ENCODE results near the gene FOXL2. TPM values are rescaled to one million over a fixed set of nuclear protein-coding genes. Genes with fewer than 3 reads are reported as not detected.
A peak's percentile ranks its signal among the peaks of the same experiment; 100 is the strongest.

FOXL2 gene
- total RNA-seq, 4 donors from 2014 or later, result not detected

DNA sequence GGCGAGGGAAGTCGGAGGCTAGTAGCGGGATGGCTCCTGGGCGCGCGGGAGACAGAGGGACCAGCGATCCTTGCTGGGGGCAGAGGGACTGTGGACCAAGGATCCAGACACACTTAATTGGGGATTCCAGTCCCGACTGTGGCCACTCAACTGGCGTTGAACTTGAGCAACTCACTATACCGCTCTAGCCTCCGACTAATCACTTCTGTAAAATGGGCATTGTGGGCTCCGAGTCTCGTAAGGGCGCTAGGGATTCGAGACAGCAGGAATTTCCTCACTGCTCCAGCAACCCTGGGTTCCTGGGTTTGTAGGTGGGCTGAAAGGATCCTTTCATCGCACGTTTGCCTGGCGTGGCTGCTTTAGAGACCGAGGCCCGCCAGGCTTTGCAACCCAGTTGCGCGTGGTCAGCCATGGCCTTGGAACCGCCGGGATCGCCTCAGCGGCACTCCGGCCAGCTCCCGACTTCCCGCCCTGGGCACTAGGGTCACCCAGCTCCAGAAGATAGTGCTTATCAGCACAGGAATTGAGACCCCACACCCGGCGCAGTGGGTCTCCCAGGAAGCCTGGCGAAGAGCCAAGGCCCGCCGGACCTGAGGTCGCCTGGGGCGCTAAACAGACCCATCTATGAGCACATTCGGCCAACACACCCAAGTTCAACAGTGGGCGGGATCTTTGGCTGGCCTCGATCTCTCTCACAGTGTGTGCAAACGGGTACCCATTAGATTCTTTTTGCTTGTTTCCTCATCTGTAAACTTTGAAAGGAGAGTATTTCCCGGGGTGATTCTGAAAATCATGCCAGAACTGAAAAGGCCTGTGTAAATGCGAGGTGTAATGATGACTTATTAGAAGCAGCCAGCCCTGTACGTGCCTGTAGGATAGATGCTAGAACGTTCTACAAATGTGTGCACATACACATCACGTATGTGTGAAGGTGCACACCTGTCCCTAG is 9.9 kb downstream of the FOXL2 start:
- ATAC-seq (ENCODE audit: low FRiP score) (no peak), DNase-seq (ENCODE audit: low spot score) (no peak)

DNA sequence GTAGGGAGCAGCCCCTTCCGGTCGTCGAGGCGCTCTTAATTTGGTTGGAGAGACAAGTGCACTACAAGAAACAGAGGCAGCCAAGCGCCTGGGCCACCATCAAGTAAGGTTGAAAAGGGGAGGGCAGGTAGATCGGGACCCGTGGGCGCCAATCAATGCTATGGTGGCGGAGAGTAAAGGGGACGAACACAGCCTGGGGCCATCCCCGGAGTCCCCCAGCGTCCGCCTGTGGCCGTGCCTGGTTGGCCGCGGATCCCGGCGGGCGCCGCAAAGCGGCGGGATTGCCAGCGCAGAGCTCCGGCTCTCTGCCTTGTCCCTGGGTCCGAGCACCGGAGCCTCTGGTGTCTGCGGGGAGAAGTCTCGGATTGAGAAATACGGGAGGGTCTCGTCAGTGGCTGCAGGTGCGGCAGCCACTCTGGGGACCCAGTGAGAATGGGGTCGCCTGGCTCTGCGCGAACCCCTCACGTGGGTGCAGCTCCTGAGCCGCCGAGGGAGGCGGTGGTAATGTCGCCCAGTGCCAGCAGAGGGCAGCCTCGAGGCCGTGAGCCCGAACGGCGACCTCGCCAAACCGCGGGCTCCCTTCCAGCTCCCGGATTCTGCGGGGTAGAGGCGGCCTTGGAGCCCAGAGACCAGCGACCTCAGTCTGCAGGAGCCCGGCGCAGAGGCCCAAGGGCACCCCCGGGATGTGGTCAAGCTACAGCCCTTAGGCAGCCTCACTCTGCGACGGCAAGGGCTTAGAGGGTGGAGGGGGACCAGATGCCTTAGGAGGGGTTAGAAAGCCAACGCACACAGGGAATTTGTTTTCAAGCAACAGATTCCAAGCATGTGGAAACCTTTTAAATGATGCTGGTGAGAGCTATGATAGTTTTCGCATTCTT is 10.8 kb downstream of the FOXL2 start:
- DNase-seq (ENCODE audit: low spot score), result peak; percentile 51
- peak; percentile 67 for ATAC-seq (ENCODE audit: low FRiP score)

More for the DNA sequence above, 9.9 kb downstream of the FOXL2 start:
- TF ChIP-seq, protein P1, sequence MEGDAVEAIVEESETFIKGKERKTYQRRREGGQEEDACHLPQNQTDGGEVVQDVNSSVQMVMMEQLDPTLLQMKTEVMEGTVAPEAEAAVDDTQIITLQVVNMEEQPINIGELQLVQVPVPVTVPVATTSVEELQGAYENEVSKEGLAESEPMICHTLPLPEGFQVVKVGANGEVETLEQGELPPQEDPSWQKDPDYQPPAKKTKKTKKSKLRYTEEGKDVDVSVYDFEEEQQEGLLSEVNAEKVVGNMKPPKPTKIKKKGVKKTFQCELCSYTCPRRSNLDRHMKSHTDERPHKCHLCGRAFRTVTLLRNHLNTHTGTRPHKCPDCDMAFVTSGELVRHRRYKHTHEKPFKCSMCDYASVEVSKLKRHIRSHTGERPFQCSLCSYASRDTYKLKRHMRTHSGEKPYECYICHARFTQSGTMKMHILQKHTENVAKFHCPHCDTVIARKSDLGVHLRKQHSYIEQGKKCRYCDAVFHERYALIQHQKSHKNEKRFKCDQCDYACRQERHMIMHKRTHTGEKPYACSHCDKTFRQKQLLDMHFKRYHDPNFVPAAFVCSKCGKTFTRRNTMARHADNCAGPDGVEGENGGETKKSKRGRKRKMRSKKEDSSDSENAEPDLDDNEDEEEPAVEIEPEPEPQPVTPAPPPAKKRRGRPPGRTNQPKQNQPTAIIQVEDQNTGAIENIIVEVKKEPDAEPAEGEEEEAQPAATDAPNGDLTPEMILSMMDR (IDR thresholded peaks at IDR 0.05), result no peak

DNA sequence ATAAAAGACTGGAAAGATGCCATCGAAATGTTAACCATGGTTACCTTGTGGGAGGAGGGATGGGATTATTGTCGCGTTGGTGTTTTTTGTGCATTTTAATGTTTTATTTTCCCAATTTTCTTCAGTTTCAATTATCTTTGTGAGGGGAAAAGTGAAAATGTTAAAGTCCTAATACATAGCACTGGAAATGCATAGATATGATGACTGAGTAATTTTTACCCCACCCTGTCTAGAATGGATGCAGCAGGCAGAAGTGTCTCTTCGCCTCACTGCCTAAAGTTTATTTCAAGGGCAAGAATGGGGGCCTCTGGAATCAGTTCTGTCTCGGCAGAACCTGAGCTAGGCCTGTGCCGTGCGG is 11.5 kb downstream of the FOXL2 start:
- TF ChIP-seq, protein P1 (IDR thresholded peaks at IDR 0.05), result no peak
- no peak for DNase-seq (ENCODE audit: low spot score)
- ATAC-seq (ENCODE audit: low FRiP score), result no peak

More for the DNA sequence above, 10.8 kb downstream of the FOXL2 start:
- TF ChIP-seq, protein P1 (IDR thresholded peaks at IDR 0.05), result peak in 1 of 3 donors; percentile 56

DNA sequence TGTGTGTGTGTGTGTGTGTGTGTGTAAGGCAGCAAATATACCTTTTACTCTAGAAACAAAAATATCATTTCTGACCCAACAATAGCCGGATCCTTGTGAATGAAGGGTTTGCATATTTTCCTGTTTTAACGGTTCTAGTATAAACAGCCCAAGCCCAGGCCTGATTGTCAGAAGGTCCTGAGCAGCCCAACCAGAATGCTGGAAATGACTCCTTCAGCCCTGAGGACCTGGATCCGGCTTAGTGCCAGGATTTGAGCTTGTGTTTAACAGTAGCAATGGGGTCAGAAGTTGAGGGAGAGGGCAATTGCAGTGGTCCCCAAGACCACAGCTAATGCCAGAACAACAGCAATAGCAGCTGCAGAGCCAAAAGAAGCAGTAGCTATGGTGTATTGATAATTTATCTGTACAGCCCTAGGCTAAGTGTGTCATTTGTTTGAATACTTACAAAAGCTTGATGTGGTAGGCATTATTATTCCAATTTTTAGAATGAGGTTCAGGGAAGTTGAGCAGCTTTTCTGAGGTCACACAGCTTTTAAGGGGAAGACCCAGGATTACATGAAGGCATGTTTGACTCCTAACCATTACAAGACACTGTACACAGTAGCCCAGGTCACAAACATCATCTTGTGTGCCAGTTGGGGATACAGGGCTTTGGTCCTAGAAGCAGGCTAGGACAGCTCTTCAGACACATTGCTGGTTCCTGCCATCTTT is 12.8 kb downstream of the FOXL2 start:
- ATAC-seq (ENCODE audit: low FRiP score), result no peak
- TF ChIP-seq, protein P1 (IDR thresholded peaks at IDR 0.05), result no peak
- no peak for DNase-seq (ENCODE audit: low spot score)

DNA sequence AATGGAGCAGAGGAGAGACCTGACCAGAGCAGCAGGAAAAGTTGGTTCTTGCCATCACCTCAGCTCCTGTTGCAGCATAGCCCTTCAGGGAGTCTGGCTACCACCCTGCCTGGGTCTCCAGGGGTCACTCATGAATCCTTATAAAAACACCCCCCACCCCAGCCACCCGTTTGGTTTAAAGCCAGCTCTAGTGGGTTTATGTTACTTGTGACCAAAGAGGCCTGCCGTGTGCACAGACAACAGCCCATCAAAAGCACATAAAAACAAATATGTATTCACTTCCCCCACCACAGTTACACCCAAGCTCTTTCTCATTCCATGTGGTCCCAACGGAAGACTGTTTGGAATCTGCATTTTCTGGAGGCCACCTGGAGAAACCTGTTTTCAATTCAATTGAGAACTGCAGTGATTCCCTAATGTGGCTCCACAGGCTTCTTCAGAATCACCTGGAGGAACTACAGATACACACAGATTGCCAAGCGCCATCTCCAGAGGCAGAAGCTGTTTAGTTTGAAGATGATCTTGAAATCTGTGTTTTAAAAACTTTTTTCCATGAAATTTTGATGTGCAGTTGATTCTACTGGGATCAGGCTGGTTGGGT is 13.8 kb downstream of the FOXL2 start:
- DNase-seq (ENCODE audit: low spot score), result no peak
- TF ChIP-seq, protein P1 (IDR thresholded peaks at IDR 0.05), result no peak
- no peak for ATAC-seq (ENCODE audit: low FRiP score)

DNA sequence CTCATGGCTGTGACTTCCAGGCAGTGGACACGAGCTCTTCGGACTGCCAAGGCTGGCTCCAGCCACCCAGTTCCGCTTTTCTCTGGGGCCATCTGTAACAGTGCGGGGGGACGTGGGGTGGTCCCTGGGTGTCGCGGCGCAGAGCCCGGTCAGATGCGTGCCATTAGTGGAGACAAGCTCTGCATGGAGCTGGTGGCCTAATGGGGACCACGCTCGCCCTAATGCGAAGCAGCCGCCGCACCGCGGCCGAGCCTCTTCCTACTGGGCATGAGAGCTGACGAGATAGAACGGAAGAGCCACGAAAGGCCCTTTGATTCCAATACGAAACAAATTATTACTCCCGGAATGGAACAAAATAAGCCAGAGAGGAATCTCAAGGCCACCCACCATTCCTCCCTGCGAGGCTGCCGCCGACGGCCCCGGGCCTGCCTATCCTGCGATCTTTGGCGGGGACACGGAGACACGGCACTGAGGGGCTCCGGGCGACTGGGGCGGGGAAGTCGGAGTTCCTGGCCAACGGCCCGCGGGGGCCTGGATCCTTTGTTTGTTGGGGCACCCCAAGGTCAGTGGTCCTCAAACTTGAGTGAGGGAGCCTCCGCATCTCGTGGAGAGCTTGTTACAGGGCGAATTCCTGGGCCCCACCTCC is 18.1 kb downstream of the FOXL2 start:
- TF ChIP-seq, protein P1 (IDR thresholded peaks at IDR 0.05), result no peak
- DNase-seq (ENCODE audit: low spot score), result no peak
- no peak for ATAC-seq (ENCODE audit: low FRiP score)
